ENCODE results near the gene RUNX1.
A peak's percentile ranks its signal among the peaks of the same experiment; 100 is the strongest.

- TF ChIP-seq, protein P1, sequence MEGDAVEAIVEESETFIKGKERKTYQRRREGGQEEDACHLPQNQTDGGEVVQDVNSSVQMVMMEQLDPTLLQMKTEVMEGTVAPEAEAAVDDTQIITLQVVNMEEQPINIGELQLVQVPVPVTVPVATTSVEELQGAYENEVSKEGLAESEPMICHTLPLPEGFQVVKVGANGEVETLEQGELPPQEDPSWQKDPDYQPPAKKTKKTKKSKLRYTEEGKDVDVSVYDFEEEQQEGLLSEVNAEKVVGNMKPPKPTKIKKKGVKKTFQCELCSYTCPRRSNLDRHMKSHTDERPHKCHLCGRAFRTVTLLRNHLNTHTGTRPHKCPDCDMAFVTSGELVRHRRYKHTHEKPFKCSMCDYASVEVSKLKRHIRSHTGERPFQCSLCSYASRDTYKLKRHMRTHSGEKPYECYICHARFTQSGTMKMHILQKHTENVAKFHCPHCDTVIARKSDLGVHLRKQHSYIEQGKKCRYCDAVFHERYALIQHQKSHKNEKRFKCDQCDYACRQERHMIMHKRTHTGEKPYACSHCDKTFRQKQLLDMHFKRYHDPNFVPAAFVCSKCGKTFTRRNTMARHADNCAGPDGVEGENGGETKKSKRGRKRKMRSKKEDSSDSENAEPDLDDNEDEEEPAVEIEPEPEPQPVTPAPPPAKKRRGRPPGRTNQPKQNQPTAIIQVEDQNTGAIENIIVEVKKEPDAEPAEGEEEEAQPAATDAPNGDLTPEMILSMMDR (IDR thresholded peaks at IDR 0.05) = peak in 1 of 3 donors; percentile 43
- no peak for TF ChIP-seq POLR2A (IDR thresholded peaks at IDR 0.05)
Measured at GRCh38 chr21:35051287-35051818, 2.3 kb upstream of the RUNX1 start.
